Duodenal mucosa (tissue), 2 donors: ENCODE data around the gene NAP1L1.

ENCODE experiments used
- H3K27ac ChIP-seq: one replicate; pipeline ENCODE4 v1.7.0; 2013; ENCODE audit warnings: low read depth, low read length
- H3K27me3 ChIP-seq, 2 donors: one replicate each; pipeline ENCODE4 v1.7.0; 2013; ENCODE audit warnings: low read length in 2 of 2, control low read depth in 1 of 2; ENCODE audit not compliant: insufficient read depth in 2 of 2, control insufficient read depth in 1 of 2
- H3K36me3 ChIP-seq, 2 donors: one replicate each; pipeline ENCODE4 v1.7.0; 2013; ENCODE audit warnings: low read length in 2 of 2, control low read depth in 1 of 2; ENCODE audit not compliant: insufficient read depth in 2 of 2, control insufficient read depth in 1 of 2
- H3K4me1 ChIP-seq, 2 donors: one replicate each; pipeline ENCODE4 v1.7.0; 2013; ENCODE audit warnings: low read length in 2 of 2, control low read depth in 1 of 2; ENCODE audit not compliant: insufficient read depth in 2 of 2, control insufficient read depth in 1 of 2
- H3K4me3 ChIP-seq, 2 donors: one replicate each; pipeline ENCODE4 v1.7.0; 2013; ENCODE audit warnings: low read length in 2 of 2, low read depth in 1 of 2
- H3K9ac ChIP-seq, 2 donors: one replicate each; pipeline ENCODE4 v1.7.0; 2013; ENCODE audit warnings: low read length in 2 of 2, low read depth in 1 of 2
- H3K9me3 ChIP-seq, 2 donors: one replicate each; pipeline ENCODE4 v1.7.0; 2013; ENCODE audit warnings: low read length in 2 of 2, control low read depth in 1 of 2; ENCODE audit not compliant: control insufficient read depth in 1 of 2

The NAP1L1 gene

GRCh38 chr12:76083904-76084862 is at the start of gene NAP1L1:
TSS of gene NAP1L1 (minus strand) at chr12:76084685. CDS start at chr12:76074219, 10,466 bp downstream.
- peak within 1 kb of the TSS; percentile 97 for H3K27ac ChIP-seq
- peaks cover 6 to 14% of the 10 kb centered on the region in 2 donors for H3K4me1 ChIP-seq
- peaks cover 0 to 4% of the 10 kb centered on the region in 2 donors for H3K9me3 ChIP-seq
- peak within 1 kb of the TSS; percentile 83 for H3K9ac ChIP-seq
- peaks cover 0 to 2% of the 10 kb centered on the region in 2 donors for H3K36me3 ChIP-seq
- H3K27me3 ChIP-seq, result no peaks in the 10 kb centered on the region
- H3K4me3 ChIP-seq, result peak within 1 kb of the TSS; percentile 51 to 77

- Histone ChIP-seq H3K27ac (no peak overlapping the region), H3K4me1 (no peaks in the 10 kb centered on the region), H3K9me3 (no peaks in the 10 kb centered on the region), H3K36me3 (no peaks in the 10 kb centered on the region), H3K4me3 (no peak overlapping the region), H3K27me3 (no peaks in the 10 kb centered on the region), H3K9ac (no peak overlapping the region)
Measured at GRCh38 chr12:76127588-76127987, 43.1 kb upstream of the NAP1L1 start.

DNA sequence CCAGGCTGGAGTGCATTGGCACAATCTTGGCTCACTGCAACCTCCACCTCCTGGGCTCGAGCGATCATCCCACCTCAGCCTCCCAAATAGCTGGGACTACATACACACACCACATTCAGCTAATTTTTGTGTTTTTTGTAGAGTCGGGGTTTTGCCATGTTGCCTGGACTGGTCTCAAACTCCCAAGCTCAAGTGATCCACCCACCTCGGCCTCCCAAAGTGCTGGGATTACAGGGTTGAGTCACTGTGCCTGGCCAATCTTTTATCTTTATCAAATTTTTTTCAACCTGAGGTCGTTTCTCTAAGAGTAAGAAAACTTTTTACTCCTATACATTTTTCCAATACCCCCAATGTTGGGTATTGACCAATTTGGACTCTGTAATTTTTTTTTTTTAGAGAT is 40.0 kb upstream of the NAP1L1 start:
- no peaks in the 10 kb centered on the region for H3K36me3 ChIP-seq
- peaks cover 0 to 4% of the 10 kb centered on the region in 2 donors for H3K27me3 ChIP-seq
- H3K9me3 ChIP-seq, result no peaks in the 10 kb centered on the region
- no peak overlapping the region for H3K27ac ChIP-seq
- H3K4me1 ChIP-seq, result no peaks in the 10 kb centered on the region
- no peak overlapping the region for H3K9ac ChIP-seq
- H3K4me3 ChIP-seq, result no peak overlapping the region

GRCh38 chr12:76123259-76124212 is 39.1 kb upstream of the NAP1L1 start:
- no peak overlapping the region for H3K9ac ChIP-seq
- H3K9me3 ChIP-seq, result no peaks in the 10 kb centered on the region
- H3K4me3 ChIP-seq, result no peak overlapping the region
- H3K36me3 ChIP-seq, result no peaks in the 10 kb centered on the region
- H3K27ac ChIP-seq, result no peak overlapping the region
- peaks cover 0 to 4% of the 10 kb centered on the region in 2 donors for H3K27me3 ChIP-seq
- H3K4me1 ChIP-seq, result no peaks in the 10 kb centered on the region

GRCh38 chr12:76119887-76120286 is 35.4 kb upstream of the NAP1L1 start:
- Histone ChIP-seq H3K9ac (no peak overlapping the region), H3K27ac (no peak overlapping the region), H3K27me3 (peaks cover 0 to 21% of the 10 kb centered on the region in 2 donors), H3K36me3 (no peaks in the 10 kb centered on the region), H3K4me1 (no peaks in the 10 kb centered on the region), H3K9me3 (no peaks in the 10 kb centered on the region), H3K4me3 (no peak overlapping the region)

GRCh38 chr12:76117751-76118150 is 33.3 kb upstream of the NAP1L1 start:
- no peaks in the 10 kb centered on the region for H3K4me1 ChIP-seq
- H3K9ac ChIP-seq, result no peak overlapping the region
- H3K27ac ChIP-seq, result no peak overlapping the region
- H3K36me3 ChIP-seq, result no peaks in the 10 kb centered on the region
- H3K27me3 ChIP-seq, result peaks cover 7 to 23% of the 10 kb centered on the region in 2 donors
- no peaks in the 10 kb centered on the region for H3K9me3 ChIP-seq
- H3K4me3 ChIP-seq, result no peak overlapping the region

DNA sequence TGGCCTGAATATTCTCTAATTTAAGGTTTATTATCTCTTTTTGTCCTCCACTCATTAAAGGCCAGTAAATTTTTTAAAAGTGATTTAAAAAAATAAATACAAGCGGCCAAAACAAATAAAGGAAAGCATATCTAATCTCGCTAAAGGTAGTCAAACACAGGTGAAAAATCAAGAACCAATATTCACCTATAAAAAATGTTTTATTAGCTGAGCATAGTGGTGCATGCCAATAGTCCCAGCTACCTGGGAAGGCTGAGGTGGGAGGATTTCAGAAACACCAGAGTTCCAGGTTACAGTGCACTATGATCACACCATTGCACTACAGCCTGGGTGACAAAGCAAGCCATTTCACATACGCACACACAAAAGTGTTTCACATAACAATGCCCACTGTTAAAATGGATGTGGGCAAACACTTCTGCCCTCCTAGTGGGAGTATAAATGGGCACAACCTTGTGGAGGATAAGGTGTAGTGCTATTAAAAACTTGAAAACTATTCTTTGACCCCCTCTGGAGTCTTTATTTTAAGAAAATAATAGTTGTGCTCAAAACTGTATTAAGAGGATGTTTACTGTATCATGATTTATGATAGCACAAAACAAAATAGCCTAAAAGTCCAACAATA is 32.7 kb upstream of the NAP1L1 start:
- H3K4me3 ChIP-seq, result no peak overlapping the region

GRCh38 chr12:76113800-76114757 is 29.6 kb upstream of the NAP1L1 start:
- no peak overlapping the region for H3K27ac ChIP-seq
- peaks cover 14 to 41% of the 10 kb centered on the region in 2 donors for H3K27me3 ChIP-seq
- H3K36me3 ChIP-seq, result no peaks in the 10 kb centered on the region
- no peaks in the 10 kb centered on the region for H3K9me3 ChIP-seq
- no peak overlapping the region for H3K9ac ChIP-seq
- H3K4me3 ChIP-seq, result no peak overlapping the region
- H3K4me1 ChIP-seq, result no peaks in the 10 kb centered on the region

More for the DNA sequence above, 32.7 kb upstream of the NAP1L1 start:
- Histone ChIP-seq H3K4me1 (no peaks in the 10 kb centered on the region), H3K27me3 (peaks cover 12 to 29% of the 10 kb centered on the region in 2 donors), H3K27ac (no peak overlapping the region), H3K9me3 (no peaks in the 10 kb centered on the region), H3K9ac (no peak overlapping the region), H3K36me3 (no peaks in the 10 kb centered on the region)

GRCh38 chr12:76111209-76111749 is 26.8 kb upstream of the NAP1L1 start:
- Histone ChIP-seq H3K27ac (no peak overlapping the region), H3K27me3 (peaks cover 21 to 35% of the 10 kb centered on the region in 2 donors), H3K9ac (no peak overlapping the region)

More at GRCh38 chr12:76111209-76111749, 26.8 kb upstream of the NAP1L1 start:
- no peaks in the 10 kb centered on the region for H3K36me3 ChIP-seq
- no peaks in the 10 kb centered on the region for H3K4me1 ChIP-seq
- no peaks in the 10 kb centered on the region for H3K9me3 ChIP-seq
- H3K4me3 ChIP-seq, result no peak overlapping the region
